RPMI7951 (cell line): Measurements from ENCODE around the gene KRTDAP. TPM values are rescaled to one million over a fixed set of nuclear protein-coding genes. Genes with fewer than 3 reads are reported as not detected.

Source experiments
- DNase-seq: peaks from one replicate; pipeline ENCODE4 v3.0.0-alpha.2; 2012; ENCODE audit warnings: low read depth
- total RNA-seq: library from RNA; depleted of rRNA; stranded (reverse); fragments of >200 nt; shearing (Covaris generic); gene quantifications from 2 replicates; pipeline ENCODE4 v1.2.3, GENCODE V29; 2014; rRNA removed

The KRTDAP gene
- total RNA-seq, 1 experiment from 2014 or later, result not detected

GRCh38 chr19:35455616-35456201, 34.6 kb downstream of the KRTDAP start:
- DNase-seq, result no peak

DNA sequence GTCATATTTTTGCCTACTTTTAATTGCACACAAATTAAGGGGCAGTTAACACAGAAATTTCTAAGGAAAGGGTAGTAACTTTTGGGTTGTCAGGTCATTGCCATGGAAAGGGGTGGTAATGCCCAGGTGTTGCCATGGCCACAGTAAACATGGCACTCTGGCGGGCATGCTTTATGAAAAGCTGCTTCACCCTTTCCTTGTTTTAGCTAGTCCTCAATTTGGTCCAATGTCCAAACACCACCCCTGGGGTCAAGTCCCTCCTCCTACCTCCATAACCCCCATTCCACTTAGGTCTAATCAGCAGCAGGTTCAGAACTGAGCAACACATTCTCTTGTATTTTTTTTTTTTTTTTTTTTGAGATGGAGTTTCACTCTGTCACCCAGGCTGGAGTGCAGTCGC, 35.6 kb downstream of the KRTDAP start:
- DNase-seq, result no peak

GRCh38 chr19:35451338-35452096, 38.7 kb downstream of the KRTDAP start:
- DNase-seq, result no peak

GRCh38 chr19:35449359-35450043, 40.8 kb downstream of the KRTDAP start:
- DNase-seq, result no peak

DNA sequence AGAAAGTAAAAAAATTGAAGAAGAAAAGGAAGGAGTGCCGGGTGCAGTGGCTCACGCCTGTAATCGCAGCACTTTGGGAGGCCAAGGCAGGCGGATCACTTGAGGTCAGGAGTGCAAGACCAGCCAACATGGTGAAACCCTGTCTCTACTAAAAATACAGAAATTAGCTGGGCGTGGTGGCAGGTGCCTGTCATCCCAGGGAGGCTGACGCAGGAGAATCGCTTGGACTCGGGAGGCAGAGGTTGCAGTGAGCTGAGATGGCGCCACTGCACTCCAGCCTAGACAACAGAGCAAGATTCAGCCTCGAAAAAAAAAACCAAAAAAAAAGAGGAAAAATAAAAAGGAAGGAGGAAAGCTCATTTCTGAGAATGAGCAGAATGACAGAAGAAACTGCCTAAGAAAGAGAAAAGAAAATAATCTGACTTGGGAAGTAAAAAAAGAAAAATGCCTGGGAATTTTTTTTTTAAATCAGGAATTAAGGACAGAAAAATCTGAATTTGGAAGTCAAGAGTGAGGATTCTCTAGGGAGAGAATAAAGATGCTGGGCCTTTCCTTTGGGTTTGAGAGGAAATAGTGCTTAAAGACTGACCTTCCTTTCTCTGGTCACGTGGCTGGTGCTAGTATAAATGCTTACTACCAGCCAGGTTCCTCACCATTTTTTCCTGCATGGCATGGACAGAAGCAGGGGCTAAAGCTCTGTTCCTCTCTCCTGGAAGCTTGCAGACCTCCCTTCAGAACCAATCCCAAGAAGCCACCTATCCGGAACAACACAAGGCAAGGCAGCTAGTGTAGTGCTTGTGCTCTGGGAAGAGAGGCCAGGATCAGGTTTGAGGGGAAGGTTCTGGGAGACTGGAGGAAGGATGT, 42.4 kb downstream of the KRTDAP start, which contains the start of gene FFAR2:
FFAR2 (plus strand) TSS at position 652 of the 864 bp plus-strand sequence. CDS start 1,458 bp downstream, outside the sequence.
- no peak for DNase-seq

DNA sequence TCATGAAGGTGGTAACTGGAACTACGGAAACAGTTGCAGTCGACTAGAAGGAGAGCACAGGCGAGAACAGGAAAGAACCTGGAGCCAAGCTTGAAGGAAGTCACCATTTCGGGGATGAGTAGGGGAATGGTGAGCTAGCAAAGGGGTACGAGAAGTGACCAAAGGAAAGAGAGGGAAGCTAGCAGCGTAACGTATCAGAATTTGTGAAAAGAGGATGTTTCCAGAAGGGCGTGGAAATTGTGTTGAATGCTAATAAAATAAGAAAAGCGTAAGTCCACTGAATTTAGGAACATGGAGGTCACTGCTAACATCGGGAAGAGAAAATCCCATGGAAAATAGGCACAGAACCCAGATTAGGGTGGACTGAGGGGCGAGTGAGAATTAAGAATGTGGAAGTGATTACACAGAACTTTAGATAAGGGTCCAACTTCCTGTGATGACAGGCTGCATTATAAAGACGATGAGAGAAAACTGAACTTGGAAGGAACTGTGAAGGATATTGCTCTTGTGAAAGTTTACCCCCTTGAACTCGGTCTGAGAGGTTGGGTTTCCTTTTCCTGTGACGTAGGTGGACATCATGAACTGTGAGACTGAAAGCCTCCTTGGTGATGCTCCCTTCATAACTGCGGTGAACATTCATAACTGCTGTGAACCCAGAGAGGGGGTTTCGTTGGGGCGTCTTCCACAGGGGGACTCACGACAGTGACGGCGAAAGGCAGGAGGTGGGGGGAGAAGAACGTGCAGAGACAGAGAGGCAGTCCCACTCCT, 44.3 kb downstream of the KRTDAP start:
- DNase-seq, result no peak

- DNase-seq, result no peak
Measured at GRCh38 chr19:35444735-35445134, 45.5 kb downstream of the KRTDAP start.

DNA sequence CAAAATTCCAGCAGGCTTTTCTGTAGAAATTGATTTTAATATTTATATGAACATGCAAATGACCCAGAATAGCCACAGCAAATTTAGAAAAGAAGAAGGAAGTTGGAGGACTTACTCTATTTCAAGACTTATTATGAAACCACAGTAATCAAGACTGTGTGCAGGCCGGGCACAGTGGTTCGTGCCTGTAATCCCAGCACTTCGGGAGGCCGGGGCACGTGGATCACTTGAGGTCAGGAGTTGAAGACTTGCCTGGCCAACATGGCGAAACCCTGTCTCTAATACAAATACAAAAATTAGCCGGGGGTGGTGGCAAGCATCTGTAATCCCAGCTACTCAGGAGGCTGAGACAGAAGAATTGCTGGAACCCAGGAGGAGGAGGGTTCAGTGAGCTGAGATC, 48.2 kb downstream of the KRTDAP start:
- DNase-seq, result no peak

DNA sequence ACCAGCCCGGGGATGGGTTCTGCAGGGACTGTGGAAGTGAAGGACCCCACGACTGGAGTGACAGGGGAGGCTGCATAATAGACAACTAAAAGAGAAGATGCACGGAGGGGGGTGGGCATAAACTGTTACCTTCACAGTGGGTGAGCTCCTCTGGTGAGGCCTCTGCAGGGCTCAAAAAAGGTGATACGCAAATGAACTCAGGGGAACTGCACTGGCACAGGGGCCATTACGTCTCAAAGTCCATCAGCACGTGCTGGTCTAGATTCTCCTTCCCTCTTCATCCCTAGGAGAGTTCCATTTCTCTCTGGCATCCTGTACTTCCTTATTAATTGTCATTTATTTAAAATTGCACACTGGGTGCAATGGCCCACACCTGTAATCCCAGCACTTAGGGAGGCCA, 50.3 kb downstream of the KRTDAP start:
- DNase-seq, result no peak

DNA sequence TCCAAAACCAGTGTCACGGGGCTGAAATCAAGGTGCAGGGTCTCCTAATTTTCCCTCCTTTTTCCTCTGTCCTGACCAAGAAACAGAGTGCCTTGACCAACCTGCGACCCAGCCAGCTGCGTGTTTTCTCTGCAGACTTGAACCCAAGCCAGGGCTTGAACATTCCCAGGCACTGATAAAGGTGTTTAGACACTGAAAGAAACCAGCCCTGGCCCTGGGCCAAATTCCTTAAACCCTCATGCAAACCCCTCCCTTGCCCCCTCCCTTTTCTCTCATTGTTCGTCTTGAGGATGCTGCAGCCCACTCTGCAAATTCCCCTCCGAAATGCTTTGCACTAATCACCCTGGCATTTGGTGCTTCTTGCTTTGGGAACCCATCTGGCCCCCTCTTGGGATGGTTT, 51.7 kb downstream of the KRTDAP start:
- no peak for DNase-seq

GRCh38 chr19:35438096-35438495, 52.2 kb downstream of the KRTDAP start:
- DNase-seq, result no peak

DNA sequence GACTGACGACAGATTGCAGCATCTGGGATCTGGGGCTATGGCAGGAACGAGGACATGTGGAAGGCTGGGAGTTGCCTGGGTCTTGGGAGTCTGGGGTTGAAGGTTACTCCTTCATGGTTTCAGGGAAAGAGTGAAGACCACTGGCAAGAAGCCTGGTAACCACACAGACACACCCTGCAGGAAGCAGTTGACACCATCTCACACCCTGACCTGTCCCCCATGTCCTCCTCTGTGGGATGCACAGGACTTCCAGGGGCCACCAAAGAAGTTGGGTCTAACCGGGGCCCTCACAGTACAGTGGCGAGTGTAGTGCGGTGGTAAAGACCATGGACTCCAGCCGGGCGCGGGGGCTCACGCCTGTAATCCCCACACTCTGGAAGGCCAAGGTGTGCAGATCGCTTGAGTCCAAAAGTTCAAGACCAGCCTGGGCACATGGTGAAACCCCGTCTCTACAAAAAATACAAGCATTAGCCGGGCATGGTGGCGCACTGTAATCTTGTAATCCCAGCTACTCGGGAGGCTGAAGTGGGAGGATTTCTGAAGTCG, 52.8 kb downstream of the KRTDAP start:
- no peak for DNase-seq

Other genes starting within 250 kb of the KRTDAP start
- gene LSR, start 241.5 kb downstream of the KRTDAP start, total RNA-seq, result 1.8 TPM in 2 replicates
- 33.9 and 37.4 TPM in 2 replicates for gene USF2, start 221.5 kb downstream of the KRTDAP start, total RNA-seq
- not detected in 2 replicates for gene HAMP, start 207.9 kb downstream of the KRTDAP start, total RNA-seq
- not detected in 2 replicates for gene MAG, start 198.3 kb downstream of the KRTDAP start, total RNA-seq
- 0.20 and 0.24 TPM in 2 replicates for gene CD22, start 161.3 kb downstream of the KRTDAP start, total RNA-seq
- gene FFAR1, start 142.6 kb downstream of the KRTDAP start, total RNA-seq, result not detected in 2 replicates
- gene FFAR3, start 132.0 kb downstream of the KRTDAP start, total RNA-seq, result not detected in 2 replicates
- not detected in 2 replicates for gene GPR42, start 119.4 kb downstream of the KRTDAP start, total RNA-seq
- gene FFAR2, start 42.2 kb downstream of the KRTDAP start, total RNA-seq, result not detected in 2 replicates
- 2.9 TPM in 1 of 2 replicates, not detected in the other for gene DMKN, start 23.2 kb upstream of the KRTDAP start, total RNA-seq
- gene SBSN, start 37.8 kb upstream of the KRTDAP start, total RNA-seq, result not detected in 2 replicates
- gene GAPDHS, start 43.0 kb upstream of the KRTDAP start, total RNA-seq, result 0.20 TPM in 1 of 2 replicates, not detected in the other
- gene TMEM147, start 55.2 kb upstream of the KRTDAP start, total RNA-seq, result 133 and 153 TPM in 2 replicates
- gene ATP4A, start 73.2 kb upstream of the KRTDAP start, total RNA-seq, result 0.12 TPM in 1 of 2 replicates, not detected in the other
- gene PMIS2, start 95.7 kb upstream of the KRTDAP start, total RNA-seq, result not detected in 2 replicates
- gene HAUS5, start 122.3 kb upstream of the KRTDAP start, total RNA-seq, result 9.7 and 9.8 TPM in 2 replicates
- gene RBM42, start 138.6 kb upstream of the KRTDAP start, total RNA-seq, result 90.8 and 103 TPM in 2 replicates
- 0.39 and 1.1 TPM in 2 replicates for gene ETV2, start 151.3 kb upstream of the KRTDAP start, total RNA-seq
- 619 and 745 TPM in 2 replicates for gene COX6B1, start 157.9 kb upstream of the KRTDAP start, total RNA-seq
- gene UPK1A, start 176.1 kb upstream of the KRTDAP start, total RNA-seq, result 0.29 TPM in 1 of 2 replicates, not detected in the other
- not detected in 2 replicates for gene ZBTB32, start 214.1 kb upstream of the KRTDAP start, total RNA-seq
- gene KMT2B, start 227.5 kb upstream of the KRTDAP start, total RNA-seq, result 6.8 and 7.4 TPM in 2 replicates